ENCODE results near the gene LOC101059915.
A peak's percentile ranks its signal among the peaks of the same experiment; 100 is the strongest.
"Not testable (repeated sequence)": the region's sequence is repeated elsewhere in the genome, so short reads cannot be mapped to it uniquely, and the experiment has no call there.

The LOC101059915 gene

GRCh38 chrX:71664202-71664601, 3.1 kb upstream of the LOC101059915 start:
- TF ChIP-seq, protein P1, sequence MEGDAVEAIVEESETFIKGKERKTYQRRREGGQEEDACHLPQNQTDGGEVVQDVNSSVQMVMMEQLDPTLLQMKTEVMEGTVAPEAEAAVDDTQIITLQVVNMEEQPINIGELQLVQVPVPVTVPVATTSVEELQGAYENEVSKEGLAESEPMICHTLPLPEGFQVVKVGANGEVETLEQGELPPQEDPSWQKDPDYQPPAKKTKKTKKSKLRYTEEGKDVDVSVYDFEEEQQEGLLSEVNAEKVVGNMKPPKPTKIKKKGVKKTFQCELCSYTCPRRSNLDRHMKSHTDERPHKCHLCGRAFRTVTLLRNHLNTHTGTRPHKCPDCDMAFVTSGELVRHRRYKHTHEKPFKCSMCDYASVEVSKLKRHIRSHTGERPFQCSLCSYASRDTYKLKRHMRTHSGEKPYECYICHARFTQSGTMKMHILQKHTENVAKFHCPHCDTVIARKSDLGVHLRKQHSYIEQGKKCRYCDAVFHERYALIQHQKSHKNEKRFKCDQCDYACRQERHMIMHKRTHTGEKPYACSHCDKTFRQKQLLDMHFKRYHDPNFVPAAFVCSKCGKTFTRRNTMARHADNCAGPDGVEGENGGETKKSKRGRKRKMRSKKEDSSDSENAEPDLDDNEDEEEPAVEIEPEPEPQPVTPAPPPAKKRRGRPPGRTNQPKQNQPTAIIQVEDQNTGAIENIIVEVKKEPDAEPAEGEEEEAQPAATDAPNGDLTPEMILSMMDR (IDR thresholded peaks at IDR 0.05) = peak; percentile 52

DNA sequence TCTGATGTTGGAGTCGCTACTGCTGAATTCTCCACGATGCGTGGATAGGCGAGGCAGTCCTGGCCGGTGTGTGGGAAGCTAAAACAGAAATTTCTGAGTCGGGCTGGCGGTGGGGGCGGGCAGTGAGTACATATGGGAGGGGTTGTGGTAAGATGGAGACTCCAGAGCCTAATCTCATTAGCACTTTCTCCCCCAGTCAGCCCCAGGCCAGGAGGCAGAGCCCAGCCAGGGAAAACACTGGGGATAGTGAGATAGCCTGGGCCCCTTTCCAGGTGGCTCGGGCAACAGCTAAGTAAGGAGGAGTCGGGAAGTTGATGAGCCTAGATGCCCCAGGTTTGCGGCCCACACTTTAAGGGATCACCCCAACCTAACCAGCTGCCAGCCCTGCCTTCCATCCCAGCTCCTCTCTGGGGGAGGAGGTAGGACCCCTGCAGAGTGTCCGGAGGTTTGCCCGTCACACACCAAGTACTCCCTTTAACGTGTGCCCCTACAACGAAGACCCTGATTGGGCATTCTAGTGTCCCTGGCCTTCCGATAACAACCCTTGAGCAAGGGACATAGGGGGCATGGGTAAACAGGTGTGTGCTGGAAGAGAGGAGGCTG, 2.4 kb upstream of the LOC101059915 start:
- H3K36me3 Mint-ChIP-seq (ENCODE audit: low read depth) = no peaks in the 10 kb centered on the region
- no peaks in the 10 kb centered on the region for H3K4me1 Mint-ChIP-seq (ENCODE audit: low read depth)
- no peak overlapping the region for H3K27ac Mint-ChIP-seq (ENCODE audit: unreplicated experiment)
- H3K27me3 Mint-ChIP-seq (ENCODE audit: low read depth) = no peaks in the 10 kb centered on the region
- H3K4me3 Mint-ChIP-seq (ENCODE audit: unreplicated experiment) = no peak overlapping the region
- H3K9me3 Mint-ChIP-seq (ENCODE audit: low read depth) = no peaks in the 10 kb centered on the region
- TF ChIP-seq, protein P1 (IDR thresholded peaks at IDR 0.05) = no peak
- no peak for DNase-seq (ENCODE audit: low spot score)

More at GRCh38 chrX:71664202-71664601, 3.1 kb upstream of the LOC101059915 start:
- H3K36me3 Mint-ChIP-seq (ENCODE audit: low read depth); DNase-seq (ENCODE audit: low spot score); H3K9me3 Mint-ChIP-seq (ENCODE audit: low read depth); H3K4me3 Mint-ChIP-seq (ENCODE audit: unreplicated experiment); H3K4me1 Mint-ChIP-seq (ENCODE audit: low read depth); H3K27me3 Mint-ChIP-seq (ENCODE audit: low read depth); H3K27ac Mint-ChIP-seq (ENCODE audit: unreplicated experiment): not testable (repeated sequence)

DNA sequence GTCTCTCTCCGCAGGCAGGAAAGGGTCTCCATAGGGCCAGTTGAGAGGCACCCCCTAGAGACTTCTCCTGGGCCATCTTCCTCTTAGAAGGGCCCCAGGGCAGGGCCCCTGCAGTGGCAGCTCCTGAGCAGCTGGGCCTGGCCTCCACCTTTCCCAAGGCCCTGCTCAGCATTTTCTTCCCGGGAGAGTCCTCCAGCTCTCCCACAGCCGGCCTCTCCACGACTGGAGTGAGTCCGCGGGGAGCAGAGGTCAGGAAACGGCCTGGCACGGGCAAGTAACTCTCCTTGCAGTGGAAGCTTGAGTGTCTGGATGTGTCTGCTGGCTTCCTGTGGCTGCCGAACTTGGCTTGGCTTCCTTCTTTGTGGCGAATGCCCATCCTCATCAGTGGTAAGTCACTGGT, 1.6 kb upstream of the LOC101059915 start:
- TF ChIP-seq, protein P1 (IDR thresholded peaks at IDR 0.05) = no peak
- no peak overlapping the region for H3K27ac Mint-ChIP-seq (ENCODE audit: unreplicated experiment)
- no peaks in the 10 kb centered on the region for H3K9me3 Mint-ChIP-seq (ENCODE audit: low read depth)
- H3K36me3 Mint-ChIP-seq (ENCODE audit: low read depth) = no peaks in the 10 kb centered on the region
- no peaks in the 10 kb centered on the region for H3K4me1 Mint-ChIP-seq (ENCODE audit: low read depth)
- H3K27me3 Mint-ChIP-seq (ENCODE audit: low read depth) = no peaks in the 10 kb centered on the region
- H3K4me3 Mint-ChIP-seq (ENCODE audit: unreplicated experiment) = no peak overlapping the region
- DNase-seq (ENCODE audit: low spot score) = no peak

DNA sequence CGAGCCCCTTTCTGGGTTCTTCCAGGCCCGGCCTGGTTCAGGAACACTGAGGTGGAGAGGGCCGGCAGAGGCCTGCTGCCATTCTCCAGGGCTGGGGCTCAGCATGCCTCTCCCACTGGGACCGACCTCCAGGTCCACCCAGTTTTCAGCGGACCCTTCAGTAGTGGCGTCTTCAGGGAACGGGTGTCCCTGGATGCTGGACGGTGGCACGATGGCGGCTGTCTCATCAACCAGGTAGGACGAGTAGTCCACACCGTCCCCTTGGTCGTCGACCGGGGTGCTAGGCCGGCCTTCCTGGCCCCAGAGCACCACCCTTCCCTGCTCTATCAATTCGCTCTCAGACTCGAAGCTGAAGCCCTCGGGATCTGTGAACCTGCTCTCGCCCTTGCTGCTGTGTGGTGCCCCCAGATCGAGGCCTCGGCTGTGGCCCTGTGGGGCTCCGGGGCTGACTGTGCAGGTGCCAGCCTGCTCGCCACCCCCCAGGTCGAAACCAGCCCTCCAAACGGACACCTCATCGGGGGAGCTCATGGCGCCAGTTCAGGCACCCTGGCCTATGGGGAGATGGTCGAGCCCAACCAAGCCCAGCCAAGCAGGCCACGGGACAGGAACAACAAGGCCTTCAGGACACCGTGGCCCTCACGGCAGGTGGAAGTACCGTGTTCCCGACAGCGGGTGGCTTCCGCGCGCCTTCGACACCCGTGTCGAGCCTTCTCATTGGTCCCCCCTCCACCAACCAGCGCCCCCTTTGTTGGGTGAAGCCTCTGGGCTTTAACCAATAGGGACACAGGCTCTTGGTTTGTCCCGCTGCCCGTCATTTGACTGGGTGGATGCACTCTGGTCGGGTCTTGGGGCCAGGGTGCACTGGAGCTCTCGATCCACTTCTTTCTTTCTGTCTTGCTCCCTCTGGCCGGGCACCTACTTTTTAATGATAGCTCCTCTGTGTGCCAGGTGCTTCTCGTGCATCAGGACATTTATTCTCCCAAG, 814 bp upstream of the LOC101059915 start:
- TF ChIP-seq, protein P1 (IDR thresholded peaks at IDR 0.05) = no peak
- Mint-ChIP-seq H3K27ac (ENCODE audit: unreplicated experiment) (no peak overlapping the region), H3K36me3 (ENCODE audit: low read depth) (no peaks in the 10 kb centered on the region), H3K4me1 (ENCODE audit: low read depth) (no peaks in the 10 kb centered on the region), H3K27me3 (ENCODE audit: low read depth) (no peaks in the 10 kb centered on the region), H3K9me3 (ENCODE audit: low read depth) (no peaks in the 10 kb centered on the region), H3K4me3 (ENCODE audit: unreplicated experiment) (no peak overlapping the region)
- no peak for DNase-seq (ENCODE audit: low spot score)

DNA sequence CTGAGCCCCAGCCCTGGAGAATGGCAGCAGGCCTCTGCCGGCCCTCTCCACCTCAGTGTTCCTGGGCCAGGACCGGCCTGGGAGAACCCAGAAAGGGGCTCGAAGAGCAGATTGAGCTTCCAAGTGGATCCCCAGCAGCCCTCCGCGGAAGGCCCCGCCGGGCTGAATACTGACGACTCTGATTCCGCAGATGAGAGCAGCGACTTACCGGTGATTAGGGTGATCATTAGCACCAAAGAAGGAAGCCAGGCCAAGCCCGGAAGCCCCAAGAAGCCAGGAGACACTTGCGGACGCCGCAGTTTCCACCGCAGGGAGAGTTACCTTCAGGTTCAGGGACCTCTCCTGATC, 876 bp downstream of the LOC101059915 start:
- no peak for DNase-seq (ENCODE audit: low spot score)
- no peaks in the 10 kb centered on the region for H3K9me3 Mint-ChIP-seq (ENCODE audit: low read depth)
- H3K27ac Mint-ChIP-seq (ENCODE audit: unreplicated experiment) = no peak overlapping the region
- TF ChIP-seq, protein P1 (IDR thresholded peaks at IDR 0.05) = no peak
- H3K4me1 Mint-ChIP-seq (ENCODE audit: low read depth) = no peaks in the 10 kb centered on the region
- H3K27me3 Mint-ChIP-seq (ENCODE audit: low read depth) = no peaks in the 10 kb centered on the region
- no peak overlapping the region for H3K4me3 Mint-ChIP-seq (ENCODE audit: unreplicated experiment)
- peaks cover 2% of the 10 kb centered on the region for H3K36me3 Mint-ChIP-seq (ENCODE audit: low read depth)
